ENCODE results near the gene CORO2B. TPM values are rescaled to one million over a fixed set of nuclear protein-coding genes. Genes with fewer than 3 reads are reported as not detected.

The CORO2B gene
- total RNA-seq, 1 donor from 2014 or later, result 3.2 TPM

DNA sequence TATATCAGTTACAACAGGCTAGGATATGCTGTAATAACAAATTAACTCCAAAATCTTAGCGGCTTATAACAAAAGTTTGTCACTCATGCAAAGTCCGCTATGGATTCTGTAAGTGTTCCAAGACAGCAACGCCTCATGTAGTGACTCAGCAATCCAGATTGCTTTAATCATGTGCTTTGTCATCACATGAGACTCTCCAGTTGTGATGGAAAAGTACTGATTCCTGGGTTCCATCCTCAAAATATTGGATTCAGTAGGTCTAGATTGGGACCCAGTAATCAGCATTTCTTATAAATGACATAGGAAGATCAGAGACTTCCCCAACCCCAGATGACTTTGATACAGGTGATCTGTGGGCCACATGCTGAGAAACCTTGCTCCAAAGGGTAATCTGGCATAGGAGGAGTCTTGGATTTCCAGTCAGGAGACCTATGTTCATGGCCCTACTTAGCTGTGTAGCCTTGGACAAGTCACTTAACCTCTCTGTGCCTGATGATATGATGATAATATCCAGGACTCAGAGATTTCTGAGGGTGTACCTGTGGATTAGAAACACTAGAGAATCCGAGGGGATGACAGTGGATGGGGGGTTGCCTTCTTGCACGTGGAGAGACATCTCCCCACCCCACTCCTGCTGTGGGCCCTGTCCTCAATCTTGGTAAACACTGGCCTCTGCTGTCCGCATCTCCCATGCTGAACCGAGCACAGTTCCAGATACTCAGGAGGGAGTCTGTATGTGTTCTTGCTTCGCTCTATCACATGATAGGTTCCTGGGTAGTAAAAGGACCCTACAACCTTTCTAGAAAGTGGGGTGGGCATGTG, 65.5 kb downstream of the CORO2B start:
- peak; percentile 41 for DNase-seq (ENCODE audit: low read depth)

DNA sequence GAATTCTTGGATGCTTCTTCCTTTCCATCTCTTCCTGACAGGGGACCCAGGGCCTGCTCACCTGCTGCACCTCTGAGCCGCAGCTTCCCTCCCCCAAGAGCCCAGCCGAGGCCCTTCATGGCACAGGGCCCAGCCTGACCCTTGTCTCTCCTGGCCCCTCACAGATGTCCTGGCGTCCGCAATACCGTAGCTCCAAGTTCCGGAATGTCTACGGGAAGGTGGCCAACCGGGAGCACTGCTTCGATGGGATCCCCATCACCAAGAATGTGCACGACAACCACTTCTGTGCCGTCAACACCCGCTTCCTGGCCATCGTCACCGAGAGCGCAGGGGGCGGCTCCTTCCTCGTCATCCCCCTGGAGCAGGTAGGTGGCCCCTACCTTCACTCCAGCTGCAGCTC, 66.2 kb downstream of the CORO2B start:
- DNase-seq (ENCODE audit: low read depth), result no peak

DNA sequence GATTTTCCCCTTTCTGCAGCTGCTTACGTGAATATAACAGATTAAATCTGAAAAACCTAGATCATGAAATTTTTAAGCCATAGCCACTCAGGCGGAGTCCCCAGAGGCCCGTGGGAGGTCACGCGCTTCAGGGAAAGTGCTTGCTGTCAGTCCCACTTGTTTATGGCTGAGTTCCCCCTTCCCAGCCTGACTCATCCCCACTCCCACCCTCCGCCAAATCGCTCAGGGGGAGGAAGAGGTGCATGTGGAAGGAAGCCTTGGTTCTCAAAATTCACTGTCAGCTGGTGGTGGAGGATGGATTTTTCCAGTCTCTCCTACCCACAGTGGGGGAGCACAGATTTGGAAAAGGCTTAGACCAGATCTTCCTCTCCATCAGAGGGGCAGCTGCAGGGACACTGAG, 67.4 kb downstream of the CORO2B start:
- DNase-seq (ENCODE audit: low read depth), result no peak

DNA sequence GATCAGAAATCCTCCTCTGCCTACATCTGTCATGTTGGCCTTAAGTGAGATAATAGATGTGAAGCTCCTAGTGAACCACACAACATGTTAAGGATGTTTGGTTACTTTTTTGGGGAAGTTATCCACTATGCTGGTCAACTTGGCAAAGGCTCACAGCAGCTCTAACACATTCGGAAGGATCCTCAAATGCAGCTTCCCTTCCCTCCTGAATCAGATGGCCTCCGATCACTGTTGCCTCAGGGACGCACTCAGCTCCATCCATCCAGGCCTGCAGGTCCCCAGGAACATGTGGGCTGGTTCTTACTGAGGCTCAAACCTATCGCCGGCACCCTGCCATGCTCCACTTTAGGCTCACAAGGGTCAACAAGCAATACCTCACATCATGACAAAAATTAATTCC, 67.9 kb downstream of the CORO2B start:
- DNase-seq (ENCODE audit: low read depth), result no peak

DNA sequence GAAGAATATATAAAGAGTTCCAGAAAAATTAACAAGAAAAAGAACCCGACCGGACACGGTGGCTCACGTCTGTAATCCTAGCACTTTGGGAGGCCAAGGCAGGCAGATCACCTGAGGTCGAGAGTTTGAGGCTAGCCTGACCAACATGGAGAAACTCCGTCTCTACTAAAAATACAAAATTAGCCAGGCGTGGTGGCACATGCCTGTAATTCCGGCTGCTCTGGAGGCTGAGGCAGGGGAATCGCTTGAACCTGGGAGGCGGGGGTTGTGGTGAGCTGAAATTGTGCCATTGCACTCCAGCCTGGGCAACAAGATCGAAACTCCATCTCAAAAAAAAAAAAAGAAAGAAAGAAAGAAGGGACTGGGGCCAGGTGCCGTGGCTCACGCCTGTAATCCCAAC, 68.6 kb downstream of the CORO2B start:
- peak; percentile 31 for DNase-seq (ENCODE audit: low read depth)

DNA sequence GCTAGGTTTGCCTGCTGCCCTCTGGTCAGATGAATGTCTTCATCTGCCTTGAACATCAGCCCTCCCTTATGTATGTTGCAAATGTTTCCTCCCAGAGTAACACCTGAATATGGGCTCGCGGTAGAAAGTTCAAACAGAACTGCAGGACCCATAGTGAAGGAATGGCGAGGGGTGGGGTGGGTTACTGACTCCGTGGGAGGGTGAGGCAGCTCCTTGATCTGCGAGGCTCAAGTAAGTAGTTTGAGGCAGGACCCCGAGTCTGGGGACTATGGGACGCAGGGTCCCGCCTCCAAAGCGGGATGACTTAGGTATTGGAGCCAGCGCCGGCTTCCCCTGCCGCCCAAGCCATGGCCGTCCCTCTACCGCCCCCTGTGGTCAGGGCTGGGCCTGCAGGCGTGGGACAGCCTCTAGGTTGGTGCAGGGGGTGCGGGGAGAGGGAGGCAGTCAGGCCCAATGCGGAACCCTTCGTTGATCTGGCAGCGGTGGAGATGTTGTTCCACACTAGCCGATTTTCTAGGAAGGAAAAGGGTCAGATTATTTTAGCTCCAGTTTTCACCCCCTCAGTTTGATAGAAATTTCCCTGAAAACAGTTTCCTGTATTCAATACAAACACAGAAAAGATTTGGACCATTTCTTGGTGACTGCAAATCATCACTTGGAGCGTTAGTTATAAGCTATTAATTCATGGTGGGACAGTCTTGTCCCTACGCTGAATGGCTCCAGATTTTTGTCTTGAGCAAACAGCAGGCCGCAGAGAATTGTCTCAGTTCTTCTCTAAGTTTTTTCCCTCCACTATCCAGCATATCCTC, 72.3 kb downstream of the CORO2B start:
- DNase-seq (ENCODE audit: low read depth), result no peak

DNA sequence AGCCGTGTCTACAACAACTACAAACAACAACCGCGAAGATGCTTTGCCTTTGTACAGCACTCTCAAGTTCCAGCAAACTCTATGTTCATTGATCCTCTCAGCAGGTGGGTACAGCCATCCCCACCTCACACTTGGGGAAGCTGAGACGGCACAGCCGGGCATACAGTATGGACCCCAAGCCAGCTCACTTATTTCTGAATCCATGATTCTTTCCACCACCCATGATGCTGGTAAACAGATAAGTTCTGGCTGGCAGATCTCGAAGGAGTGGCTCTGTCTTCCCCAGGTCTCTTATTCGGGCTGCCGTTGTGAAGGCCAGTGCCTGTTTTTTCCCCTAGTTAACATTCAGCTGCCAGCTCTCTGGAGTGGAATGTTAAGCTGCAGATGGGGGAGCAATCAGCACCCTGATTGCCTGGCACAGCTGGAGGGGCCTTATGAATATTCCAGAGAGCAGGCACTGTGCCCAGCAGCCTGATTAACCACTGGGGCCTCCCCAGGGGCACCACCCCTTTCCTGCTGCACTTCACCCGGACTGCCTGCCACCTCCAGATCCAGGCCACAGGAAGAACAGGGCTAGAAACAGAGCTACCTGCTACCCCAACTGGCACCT, 73.2 kb downstream of the CORO2B start:
- DNase-seq (ENCODE audit: low read depth), result peak; percentile 78

DNA sequence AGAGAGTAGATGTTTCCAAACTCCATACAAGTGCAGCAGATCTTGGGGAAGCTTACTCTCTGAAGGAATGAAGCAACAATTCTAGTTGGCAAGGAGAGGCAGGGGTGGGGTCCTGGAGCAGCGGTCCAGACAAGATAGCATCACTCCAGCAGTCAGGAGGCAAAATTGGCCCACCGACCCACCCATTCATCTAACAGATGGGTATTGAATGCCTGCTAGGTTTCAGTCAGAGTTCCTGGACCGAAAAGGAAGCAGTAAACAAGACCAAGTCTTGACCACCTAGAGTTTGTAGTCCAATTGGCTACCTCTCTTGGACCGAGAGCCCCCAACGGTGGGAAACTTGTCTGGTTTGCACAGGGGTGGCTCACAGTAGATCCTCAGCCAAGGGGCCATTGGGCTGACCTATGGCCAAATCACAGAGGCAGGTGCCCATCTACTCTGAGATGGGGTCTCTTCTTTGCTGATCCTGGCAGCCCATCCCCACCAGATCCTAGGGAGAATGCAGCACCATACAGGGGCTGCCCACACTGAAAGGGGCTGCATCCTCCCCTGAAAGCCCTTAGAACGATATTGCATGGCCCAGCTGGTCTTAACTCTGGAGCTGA, 74.3 kb downstream of the CORO2B start:
- no peak for DNase-seq (ENCODE audit: low read depth)

DNA sequence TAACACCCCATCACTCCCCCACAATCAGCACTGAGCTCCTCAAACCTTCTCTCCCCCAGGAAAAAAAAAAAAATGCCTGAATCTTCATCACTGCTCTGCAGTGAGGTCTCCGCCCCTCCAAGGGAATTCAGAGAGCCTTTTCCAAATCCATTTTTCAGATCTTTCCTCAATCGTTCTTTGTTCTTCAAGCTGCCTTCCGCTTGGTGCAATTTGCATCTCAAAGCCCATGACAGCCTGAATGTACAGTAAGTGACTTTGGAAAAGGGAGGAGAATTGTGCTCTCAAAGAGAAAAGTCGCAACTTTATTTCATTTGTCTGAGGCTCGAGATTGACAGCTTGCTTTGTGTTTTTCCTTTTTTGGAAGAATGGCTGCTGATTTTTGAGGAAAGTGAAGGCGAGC, 75.0 kb downstream of the CORO2B start:
- DNase-seq (ENCODE audit: low read depth), result no peak

DNA sequence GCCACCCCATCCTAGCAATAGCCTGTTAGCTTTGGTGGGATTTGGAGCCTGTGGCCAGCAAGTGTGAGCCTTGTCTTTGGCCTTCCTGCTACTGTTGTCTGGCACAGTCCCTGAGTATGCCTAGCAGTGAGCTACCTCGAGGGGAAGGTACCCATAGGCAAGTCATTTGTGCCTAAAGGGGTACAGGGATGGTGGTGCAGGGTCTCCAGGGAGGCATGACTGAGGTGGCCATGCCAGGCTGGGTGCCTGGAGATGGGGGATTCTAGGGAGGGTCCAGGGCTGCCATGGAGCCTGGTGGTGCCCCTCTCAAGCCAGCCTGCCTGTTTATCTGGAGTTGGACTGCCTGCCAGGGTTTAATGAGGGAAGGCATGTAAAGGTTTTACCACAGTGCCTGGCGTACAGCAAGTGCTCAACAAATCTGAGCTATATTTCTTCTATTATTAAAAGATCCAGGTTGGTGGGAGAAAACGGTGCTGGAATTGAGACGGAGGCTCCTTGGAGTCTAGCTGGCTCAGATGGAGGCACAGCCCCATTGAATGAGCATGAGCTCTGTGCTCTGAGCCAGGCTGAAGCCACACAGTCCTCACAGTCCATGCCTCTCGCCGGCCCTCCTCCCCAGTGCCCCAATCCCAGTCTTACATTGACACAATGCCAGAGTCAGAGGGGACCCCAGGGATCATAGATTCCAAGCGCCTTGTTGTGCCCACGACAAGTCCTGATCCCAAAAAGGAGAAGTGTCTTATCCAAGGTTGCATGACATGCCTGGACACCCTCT, 76.2 kb downstream of the CORO2B start:
- DNase-seq (ENCODE audit: low read depth), result no peak

DNA sequence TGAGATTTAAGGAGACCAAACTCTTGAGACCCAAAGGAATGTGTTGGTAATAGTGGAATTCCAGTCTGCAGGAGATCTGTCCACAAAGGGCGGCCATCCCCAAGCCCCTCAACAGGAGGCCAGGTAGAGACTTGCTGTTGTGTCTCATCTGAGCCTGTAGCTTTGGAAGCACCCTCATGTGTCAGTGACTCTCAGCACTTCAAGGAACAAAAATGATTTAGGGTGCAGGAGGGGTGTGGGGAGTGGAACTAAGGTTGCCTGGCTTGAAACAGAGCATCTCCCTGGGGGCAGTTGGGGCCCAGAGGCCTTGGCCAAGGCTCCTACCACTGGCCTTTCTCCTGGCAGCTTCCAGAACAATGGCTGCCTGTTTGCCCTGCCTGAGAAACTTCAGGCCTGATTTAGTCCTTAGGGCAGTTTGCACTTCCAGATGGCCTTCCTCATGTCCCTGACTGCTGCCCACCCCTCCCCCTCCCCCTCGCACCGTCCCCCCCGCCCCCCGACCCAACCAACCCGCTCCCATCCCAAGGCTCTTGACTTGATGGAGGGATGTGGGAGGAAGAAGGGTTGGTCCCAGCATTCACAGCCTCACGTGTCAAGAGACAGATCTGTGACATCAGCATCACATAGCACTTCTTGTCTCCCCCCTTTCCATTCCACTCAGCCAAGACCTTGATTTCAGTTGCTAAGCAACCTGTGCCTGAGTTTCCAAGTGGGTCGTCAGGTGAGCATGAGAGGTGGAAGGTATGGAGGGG, 77.1 kb downstream of the CORO2B start:
- no peak for DNase-seq (ENCODE audit: low read depth)

DNA sequence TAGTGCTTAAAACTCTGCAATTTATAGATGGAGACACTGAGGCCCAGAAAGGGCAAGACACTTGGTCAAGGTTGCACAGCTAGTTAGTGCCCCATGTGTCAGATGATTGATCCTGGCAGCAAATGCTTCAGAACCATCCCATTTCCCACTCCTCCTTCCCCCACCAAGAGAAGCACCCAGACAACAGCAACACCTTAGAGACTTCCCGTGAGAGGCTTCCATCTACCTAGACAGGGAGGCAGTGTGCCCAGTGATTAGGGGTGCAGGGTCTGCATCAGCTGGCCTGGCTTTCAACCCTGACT, 77.6 kb downstream of the CORO2B start:
- no peak for DNase-seq (ENCODE audit: low read depth)

DNA sequence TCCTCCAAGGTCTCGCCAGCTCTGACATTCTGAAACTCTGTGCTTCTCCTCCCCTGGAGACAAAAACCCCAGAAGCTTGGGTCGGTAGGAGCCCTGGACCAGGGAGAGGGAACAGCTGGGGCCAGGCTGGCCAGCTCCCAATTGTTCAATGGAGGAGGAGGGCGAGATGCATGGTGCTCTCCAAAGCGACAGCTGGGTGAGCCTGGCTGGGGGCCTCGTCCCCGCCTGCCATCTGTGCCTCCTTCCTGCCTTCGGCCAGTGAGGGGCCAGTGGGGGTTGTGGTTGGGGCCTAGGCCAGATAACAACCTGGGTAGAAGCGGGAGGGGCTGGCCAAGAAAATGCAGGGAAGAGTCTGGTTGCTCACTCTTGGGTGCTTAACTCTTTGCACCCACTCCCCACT, 79.4 kb downstream of the CORO2B start:
- peak; percentile 88 for DNase-seq (ENCODE audit: low read depth)

DNA sequence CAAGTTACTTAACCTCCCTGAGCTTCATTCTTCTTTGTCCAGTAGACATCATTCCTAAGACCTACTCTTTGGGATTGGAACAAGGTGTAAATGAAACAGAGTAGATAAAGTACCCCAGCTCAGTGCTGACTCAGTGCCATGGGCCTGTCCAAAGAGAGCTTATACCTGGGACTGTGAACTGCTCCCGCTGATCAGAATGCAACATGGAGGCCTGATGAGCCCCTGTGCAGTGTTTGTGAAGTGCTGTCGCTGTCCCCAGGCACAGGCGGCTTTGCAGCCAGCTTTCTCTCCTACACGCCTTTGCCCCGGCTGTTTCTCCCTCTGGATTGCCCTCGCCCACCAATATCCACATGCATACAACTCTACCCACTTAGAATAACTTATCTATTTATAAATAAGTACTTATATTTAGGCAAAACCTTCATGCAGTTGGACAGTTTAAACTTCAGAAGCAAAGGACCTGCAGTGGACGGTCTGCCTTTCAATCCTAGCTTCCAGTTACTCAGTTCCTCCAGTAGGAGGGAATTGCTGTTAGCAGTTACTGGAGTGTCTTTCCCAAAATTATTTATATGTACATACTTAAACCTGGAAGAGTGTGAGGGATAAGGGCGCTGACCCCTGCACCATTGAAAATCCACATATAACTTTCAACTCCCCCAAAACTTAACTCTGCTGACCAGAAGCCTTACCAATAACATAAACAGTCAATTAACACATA, 80.0 kb downstream of the CORO2B start:
- no peak for DNase-seq (ENCODE audit: low read depth)

DNA sequence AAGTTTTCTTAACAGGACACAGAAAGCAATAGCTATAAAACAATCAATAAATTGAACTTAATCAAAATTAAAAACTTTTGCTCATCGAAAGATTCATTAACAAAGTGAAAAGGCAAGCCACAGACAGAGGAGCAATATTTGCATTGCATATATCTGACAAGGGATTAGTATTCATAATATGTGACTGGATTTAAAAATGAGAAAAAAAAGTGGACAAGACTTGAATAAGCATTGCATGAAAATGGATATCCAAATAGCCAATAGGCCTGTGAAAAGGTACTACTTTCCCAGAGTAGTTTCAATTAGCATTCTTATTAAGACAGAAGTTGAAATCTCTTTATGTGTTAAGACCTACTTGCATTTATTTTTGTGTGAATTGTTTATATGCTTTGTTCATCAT, 84.7 kb downstream of the CORO2B start:
- no peak for DNase-seq (ENCODE audit: low read depth)

DNA sequence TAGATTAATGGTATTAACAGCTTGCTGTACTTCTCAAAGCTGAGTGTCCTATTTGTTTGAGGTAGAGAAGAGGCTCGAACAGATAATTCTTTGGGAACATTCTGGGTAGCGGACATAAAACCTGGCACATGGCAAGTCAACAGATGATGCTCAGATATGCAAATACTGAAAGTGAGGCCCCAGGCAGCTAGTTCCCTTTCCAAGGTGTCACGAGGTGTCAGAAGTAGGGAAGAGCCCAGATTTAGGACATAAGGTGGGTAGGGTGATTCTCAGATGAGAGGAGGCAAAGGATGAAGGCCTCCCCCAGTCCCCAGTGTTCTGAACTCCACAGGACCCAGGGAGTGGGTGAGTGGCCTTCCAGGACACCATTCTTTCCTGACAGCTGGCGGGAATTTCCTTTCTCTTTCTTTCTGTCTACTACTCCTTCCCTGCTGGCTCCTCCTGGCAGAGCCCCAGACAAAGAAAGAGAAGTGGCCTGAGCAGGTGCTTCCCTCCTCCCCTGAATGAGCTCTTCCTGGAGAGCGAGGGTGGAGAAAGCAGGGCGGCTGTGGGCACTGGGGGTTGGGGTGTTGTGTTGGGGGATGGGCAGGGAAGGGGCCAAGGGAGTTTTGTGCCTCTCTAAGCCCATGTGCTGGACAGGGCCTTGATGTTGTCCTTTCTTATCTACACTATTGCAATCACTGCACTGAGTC, 87.5 kb downstream of the CORO2B start:
- DNase-seq (ENCODE audit: low read depth), result peak; percentile 76

DNA sequence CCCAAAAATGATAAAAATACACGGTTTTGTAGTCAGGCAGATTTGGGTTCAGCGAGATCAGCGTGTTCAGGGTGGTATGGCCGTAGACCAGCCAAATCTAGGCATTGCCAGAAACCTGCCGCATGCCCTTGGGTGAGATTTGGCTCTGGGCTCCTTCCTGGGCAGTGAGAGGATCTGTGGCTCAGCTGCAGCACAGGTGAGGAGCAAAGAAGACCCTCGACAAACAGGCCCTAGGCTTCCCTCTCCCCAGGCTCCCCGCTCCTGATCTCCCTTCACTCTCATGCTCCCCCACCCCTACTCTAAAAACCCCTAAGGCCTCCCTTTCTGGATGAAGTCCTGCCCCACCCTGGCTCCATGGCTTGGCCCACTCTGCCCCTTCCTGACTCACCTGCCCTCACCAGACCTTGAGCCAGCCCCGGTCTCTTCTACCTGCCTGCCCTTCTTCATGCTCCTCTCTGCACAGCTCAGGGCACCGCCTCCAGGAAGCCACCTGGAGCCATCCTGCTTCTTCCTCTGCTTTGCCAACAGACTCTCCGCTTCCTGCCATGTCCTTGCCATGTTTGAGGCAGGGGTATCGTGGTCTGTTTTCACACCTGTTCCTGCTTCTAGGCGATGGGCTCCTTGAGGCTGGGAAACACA, 88.1 kb downstream of the CORO2B start:
- DNase-seq (ENCODE audit: low read depth), result no peak

DNA sequence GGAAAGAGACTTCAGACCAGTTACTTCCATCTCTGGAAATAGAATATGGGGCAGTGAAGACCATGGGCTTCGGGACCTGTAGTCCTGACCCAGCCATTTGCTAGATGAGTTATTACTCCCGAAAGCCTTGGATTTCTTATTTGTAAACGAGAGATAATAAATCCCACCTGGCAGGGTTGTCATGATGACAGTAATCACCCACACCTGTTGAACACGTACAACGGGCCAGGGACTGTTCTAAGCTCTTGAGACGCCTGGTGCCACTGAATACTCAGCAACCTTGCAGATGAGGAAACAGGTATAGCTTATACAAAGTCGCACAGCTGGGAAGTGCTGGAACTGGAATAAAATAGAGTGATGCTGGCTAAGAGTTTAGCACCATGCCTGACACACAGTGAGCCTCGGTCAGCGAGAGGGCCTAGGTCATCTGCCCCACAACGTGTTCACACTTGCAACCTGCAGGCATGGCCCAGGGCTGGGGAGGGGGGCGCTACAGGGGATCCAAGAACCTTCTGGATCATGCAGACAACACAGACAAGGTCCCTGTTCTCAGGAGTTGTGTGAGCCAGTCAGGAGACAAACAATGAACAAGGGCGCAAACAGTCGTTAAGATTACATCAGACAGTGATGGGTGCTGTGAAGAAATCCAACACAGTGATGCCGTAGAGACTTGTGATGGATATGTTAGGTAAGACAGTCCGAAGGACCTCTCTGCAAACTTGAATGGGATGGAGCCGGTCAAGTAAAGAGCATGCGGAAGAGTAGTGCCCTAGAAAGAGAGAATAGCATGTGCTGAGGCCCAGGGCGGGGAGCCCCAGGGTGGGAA, 89.2 kb downstream of the CORO2B start:
- DNase-seq (ENCODE audit: low read depth), result no peak
